Activated CD8-positive, alpha-beta memory T cell treated with anti-CD3 and anti-CD28 coated beads, Interleukin-2, amount 10 ng/mL, durations not matched to agents 7 days and 5 days (primary cell): ENCODE measurements around the gene OTC. TPM values are rescaled to one million over a fixed set of nuclear protein-coding genes. Genes with fewer than 3 reads are reported as not detected.

Source experiments
- ATAC-seq: fragments of 150-1000 bp; cut with Tn5 transposase; one replicate; pipeline ENCODE4 v1.10.0; 2021; ENCODE audit warnings: moderate library complexity
- CTCF ChIA-PET: fragments of 350-600 bp; sonication (Branson Sonifier 250); formaldehyde crosslinking; loops from one replicate; lab custom pipeline; 2021; ENCODE audit warnings: antibody characterized with exemption; lab: Charles Lee
- DNase-seq: peaks from one replicate; pipeline ENCODE4 v3.0.0-alpha.2; 2020
- H3K27ac Mint-ChIP-seq: one replicate; pipeline ENCODE4 v1.8.0; 2021; ENCODE audit warnings: mild to moderate bottlenecking, mixed read lengths
- H3K27me3 Mint-ChIP-seq: one replicate; pipeline ENCODE4 v1.8.0; 2021; ENCODE audit warnings: mixed read lengths
- H3K36me3 Mint-ChIP-seq: one replicate; pipeline ENCODE4 v1.8.0; 2021; ENCODE audit warnings: mild to moderate bottlenecking, mixed read lengths
- H3K4me1 Mint-ChIP-seq: one replicate; pipeline ENCODE4 v1.8.0; 2021; ENCODE audit warnings: mixed read lengths
- H3K4me3 Mint-ChIP-seq: one replicate; pipeline ENCODE4 v1.8.0; 2021; ENCODE audit warnings: mild to moderate bottlenecking, moderate library complexity, mixed read lengths
- H3K9me3 Mint-ChIP-seq: one replicate; pipeline ENCODE4 v1.8.0; 2022; ENCODE audit warnings: low read depth, mixed read lengths
- total RNA-seq, 2 experiments: library from RNA; stranded (reverse); gene quantifications; one replicate each; pipeline ENCODE4 v1.2.3, GENCODE V29; 2021

The OTC gene
- total RNA-seq, 2 experiments from 2014 or later, result not detected

GRCh38 chrX:38374431-38374830 is 22.0 kb downstream of the OTC start:
- ATAC-seq (no peak), DNase-seq (no peak)
- H3K4me3 Mint-ChIP-seq, result no peak overlapping the region
- no peaks in the 10 kb centered on the region for H3K4me1 Mint-ChIP-seq
- no peak overlapping the region for H3K27ac Mint-ChIP-seq
- H3K9me3 Mint-ChIP-seq, result no peaks in the 10 kb centered on the region
- peaks cover 10% of the 10 kb centered on the region for H3K27me3 Mint-ChIP-seq
- CTCF ChIA-PET, result no interaction called here
- no peaks in the 10 kb centered on the region for H3K36me3 Mint-ChIP-seq

- ATAC-seq (no peak), DNase-seq (no peak)
- H3K9me3 Mint-ChIP-seq, result no peaks in the 10 kb centered on the region
- H3K27me3 Mint-ChIP-seq, result peaks cover 10% of the 10 kb centered on the region
- H3K36me3 Mint-ChIP-seq, result no peaks in the 10 kb centered on the region
- no peak overlapping the region for H3K4me3 Mint-ChIP-seq
- no peak overlapping the region for H3K27ac Mint-ChIP-seq
- CTCF ChIA-PET, result no interaction called here
- H3K4me1 Mint-ChIP-seq, result no peaks in the 10 kb centered on the region
Measured at GRCh38 chrX:38375891-38376290, 23.5 kb downstream of the OTC start.

GRCh38 chrX:38376747-38377146 is 24.3 kb downstream of the OTC start:
- H3K4me3 Mint-ChIP-seq, result no peak overlapping the region
- no peaks in the 10 kb centered on the region for H3K4me1 Mint-ChIP-seq
- CTCF ChIA-PET, result no interaction called here
- H3K27ac Mint-ChIP-seq, result no peak overlapping the region
- no peaks in the 10 kb centered on the region for H3K36me3 Mint-ChIP-seq
- DNase-seq (no peak), ATAC-seq (no peak)
- H3K9me3 Mint-ChIP-seq, result no peaks in the 10 kb centered on the region
- peaks cover 5% of the 10 kb centered on the region for H3K27me3 Mint-ChIP-seq

DNA sequence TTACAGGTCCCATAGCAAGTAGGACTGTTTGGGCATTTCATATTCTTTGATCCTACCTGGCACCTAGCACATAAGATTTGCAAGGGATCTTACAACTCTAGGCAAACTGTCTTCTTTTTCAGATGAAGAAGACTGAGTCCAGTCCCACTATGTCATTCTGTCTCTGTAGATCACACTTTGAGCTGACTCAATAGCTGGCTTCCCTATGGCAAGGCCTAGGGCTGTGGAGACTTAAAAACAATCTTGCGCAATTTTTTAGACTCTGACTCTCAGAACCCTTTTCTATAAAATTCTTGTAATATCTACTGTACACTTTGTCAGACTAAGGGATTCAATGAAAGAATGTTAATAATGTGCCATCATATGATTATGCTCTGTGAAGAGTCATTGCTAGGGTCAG is 26.7 kb downstream of the OTC start:
- Mint-ChIP-seq H3K4me3 (no peak overlapping the region), H3K27ac (no peak overlapping the region), H3K27me3 (peaks cover 3% of the 10 kb centered on the region), H3K4me1 (no peaks in the 10 kb centered on the region), H3K36me3 (no peaks in the 10 kb centered on the region), H3K9me3 (no peaks in the 10 kb centered on the region)
- ATAC-seq (no peak), DNase-seq (no peak)
- CTCF ChIA-PET, result no interaction called here

DNA sequence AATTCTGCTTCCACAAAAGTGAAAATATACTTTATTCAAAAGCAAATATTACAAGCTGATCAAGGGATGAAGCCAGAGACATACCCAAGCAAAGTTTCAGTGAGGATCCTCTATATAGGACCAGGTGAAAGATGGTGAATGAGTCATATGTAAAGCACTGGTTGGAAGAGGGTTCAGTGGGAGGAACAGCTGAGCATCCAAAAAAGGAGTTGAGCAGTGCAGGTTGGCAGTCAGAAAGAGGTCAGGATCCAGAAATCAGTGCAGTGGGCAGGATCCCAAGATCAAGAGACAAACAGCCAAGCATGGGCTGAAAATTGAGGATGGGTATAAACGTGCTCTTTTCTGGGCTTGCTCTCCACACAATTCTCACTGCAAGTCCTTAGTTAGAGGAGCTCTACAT is 30.3 kb downstream of the OTC start:
- ATAC-seq (no peak), DNase-seq (no peak)
- CTCF ChIA-PET, result no interaction called here
- H3K36me3 Mint-ChIP-seq, result no peaks in the 10 kb centered on the region
- H3K27ac Mint-ChIP-seq, result no peak overlapping the region
- no peaks in the 10 kb centered on the region for H3K4me1 Mint-ChIP-seq
- H3K27me3 Mint-ChIP-seq, result no peaks in the 10 kb centered on the region
- H3K9me3 Mint-ChIP-seq, result no peaks in the 10 kb centered on the region
- no peak overlapping the region for H3K4me3 Mint-ChIP-seq

DNA sequence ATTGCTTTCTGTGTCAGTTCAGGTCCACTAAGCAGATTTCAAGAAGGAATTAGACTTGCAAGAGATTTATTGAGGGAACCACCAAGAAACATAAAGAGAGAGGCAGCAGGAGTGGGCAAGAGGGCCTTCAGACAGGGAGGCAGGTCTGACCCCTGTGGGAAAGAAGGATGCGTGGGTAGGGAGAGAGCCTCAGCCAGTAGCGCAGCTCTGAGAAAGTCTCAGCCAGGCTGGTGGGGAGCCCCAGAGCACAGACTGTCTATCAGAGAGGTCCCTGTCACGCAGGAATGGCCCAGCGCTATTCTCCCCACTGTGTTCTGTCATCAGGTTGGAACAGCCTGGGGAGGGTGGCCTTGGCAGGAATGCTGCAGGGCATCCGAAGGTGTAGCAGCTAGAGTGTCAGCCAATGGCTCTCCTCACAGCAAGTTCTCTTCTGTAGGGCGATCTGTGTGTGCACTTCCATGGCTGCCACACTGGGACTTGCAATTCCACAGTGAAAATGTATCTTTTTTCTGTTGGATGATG is 48.0 kb downstream of the OTC start:
- Mint-ChIP-seq H3K4me1 (no peaks in the 10 kb centered on the region), H3K9me3 (no peaks in the 10 kb centered on the region), H3K27me3 (no peaks in the 10 kb centered on the region), H3K27ac (no peak overlapping the region), H3K4me3 (no peak overlapping the region), H3K36me3 (no peaks in the 10 kb centered on the region)
- DNase-seq (no peak), ATAC-seq (no peak)
- CTCF ChIA-PET, result no interaction called here

- Mint-ChIP-seq H3K27ac (no peak overlapping the region), H3K9me3 (no peaks in the 10 kb centered on the region), H3K4me3 (no peak overlapping the region), H3K4me1 (no peaks in the 10 kb centered on the region), H3K36me3 (no peaks in the 10 kb centered on the region), H3K27me3 (peaks cover 4% of the 10 kb centered on the region)
- DNase-seq (no peak), ATAC-seq (no peak)
- CTCF ChIA-PET, result no interaction called here
Measured at GRCh38 chrX:38402118-38402517, 49.7 kb downstream of the OTC start.

- Mint-ChIP-seq H3K36me3 (no peaks in the 10 kb centered on the region), H3K27ac (no peak overlapping the region), H3K9me3 (no peaks in the 10 kb centered on the region), H3K27me3 (peaks cover 9% of the 10 kb centered on the region), H3K4me3 (no peak overlapping the region), H3K4me1 (no peaks in the 10 kb centered on the region)
- no peak for ATAC-seq
- CTCF ChIA-PET, result no interaction called here
- DNase-seq, result no peak
Measured at GRCh38 chrX:38403834-38404233, 51.4 kb downstream of the OTC start.

GRCh38 chrX:38407126-38407525 is 54.7 kb downstream of the OTC start:
- CTCF ChIA-PET, result no interaction called here
- no peak for DNase-seq
- no peaks in the 10 kb centered on the region for H3K4me1 Mint-ChIP-seq
- no peak overlapping the region for H3K4me3 Mint-ChIP-seq
- H3K9me3 Mint-ChIP-seq, result no peaks in the 10 kb centered on the region
- no peak for ATAC-seq
- no peak overlapping the region for H3K27ac Mint-ChIP-seq
- peaks cover 9% of the 10 kb centered on the region for H3K27me3 Mint-ChIP-seq
- no peaks in the 10 kb centered on the region for H3K36me3 Mint-ChIP-seq

DNA sequence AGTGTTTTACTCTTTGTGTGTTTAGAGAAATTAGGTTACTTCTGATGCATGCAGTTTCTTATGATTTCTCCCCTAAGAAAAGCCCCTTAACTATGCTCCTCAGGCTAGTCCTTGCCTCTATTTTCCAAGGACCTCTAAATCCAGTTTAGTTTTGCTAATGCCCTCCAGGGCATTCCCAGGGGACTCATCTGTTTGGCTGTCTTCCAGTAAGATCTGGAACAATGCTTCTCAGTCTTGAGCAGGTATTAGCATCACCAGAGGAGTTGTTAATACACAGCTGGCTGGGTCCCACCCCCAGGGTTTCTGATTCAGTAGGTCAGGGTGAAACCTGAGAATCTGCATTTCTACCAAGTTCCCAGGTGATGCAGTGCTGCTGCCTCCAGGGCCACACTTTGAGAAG is 56.9 kb downstream of the OTC start:
- Mint-ChIP-seq H3K36me3 (no peaks in the 10 kb centered on the region), H3K27ac (no peak overlapping the region), H3K9me3 (no peaks in the 10 kb centered on the region), H3K27me3 (peaks cover 9% of the 10 kb centered on the region), H3K4me1 (no peaks in the 10 kb centered on the region), H3K4me3 (no peak overlapping the region)
- CTCF ChIA-PET, result no interaction called here
- ATAC-seq, result no peak
- no peak for DNase-seq

DNA sequence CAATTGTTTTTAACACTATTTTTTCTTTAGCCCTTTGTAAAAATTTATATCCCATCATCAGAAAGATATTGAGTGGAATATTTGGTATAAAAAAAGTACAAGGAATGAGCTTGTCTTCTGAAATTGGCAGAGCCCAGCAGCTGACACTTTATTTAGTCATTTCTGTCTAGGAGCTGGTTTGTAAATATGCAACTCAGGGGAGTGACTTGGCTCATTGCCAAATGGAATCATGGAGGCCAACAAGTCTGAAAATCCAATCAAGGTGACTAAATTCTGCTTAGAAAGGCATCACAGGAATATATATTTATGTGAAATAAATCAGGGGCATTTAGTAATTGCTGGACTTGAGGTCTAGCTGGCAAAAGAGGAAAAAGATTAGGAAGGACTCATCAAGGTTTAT is 74.4 kb downstream of the OTC start:
- H3K4me1 Mint-ChIP-seq, result no peaks in the 10 kb centered on the region
- DNase-seq (no peak), ATAC-seq (no peak)
- H3K36me3 Mint-ChIP-seq, result no peaks in the 10 kb centered on the region
- CTCF ChIA-PET, result no interaction called here
- peaks cover 2% of the 10 kb centered on the region for H3K27me3 Mint-ChIP-seq
- H3K27ac Mint-ChIP-seq, result no peak overlapping the region
- H3K4me3 Mint-ChIP-seq, result no peak overlapping the region
- no peaks in the 10 kb centered on the region for H3K9me3 Mint-ChIP-seq

DNA sequence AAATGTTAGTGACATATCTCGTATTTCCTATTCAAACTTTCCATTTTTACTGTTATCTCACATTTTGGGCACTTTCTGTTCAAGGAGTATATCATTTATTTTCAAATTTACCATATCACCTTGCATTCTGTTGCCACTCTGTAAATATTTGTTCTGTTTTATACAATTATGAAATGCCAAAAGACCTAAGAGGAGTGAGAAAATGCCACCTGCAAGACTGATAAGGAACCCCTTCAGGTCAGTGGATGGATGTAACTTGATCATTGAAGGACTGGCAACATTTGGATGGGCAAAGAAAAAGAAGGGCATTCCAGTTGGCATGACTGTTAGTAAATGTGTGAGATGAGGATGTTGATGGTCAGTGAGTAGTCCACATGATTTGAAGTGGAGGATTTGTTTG is 79.1 kb downstream of the OTC start:
- DNase-seq (no peak), ATAC-seq (no peak)
- CTCF ChIA-PET, result no interaction called here
- no peaks in the 10 kb centered on the region for H3K36me3 Mint-ChIP-seq
- H3K4me1 Mint-ChIP-seq, result no peaks in the 10 kb centered on the region
- H3K4me3 Mint-ChIP-seq, result no peak overlapping the region
- H3K27me3 Mint-ChIP-seq, result peaks cover 4% of the 10 kb centered on the region
- no peaks in the 10 kb centered on the region for H3K9me3 Mint-ChIP-seq
- no peak overlapping the region for H3K27ac Mint-ChIP-seq

- no peak overlapping the region for H3K27ac Mint-ChIP-seq
- no peak for DNase-seq
- H3K9me3 Mint-ChIP-seq, result no peaks in the 10 kb centered on the region
- no peaks in the 10 kb centered on the region for H3K36me3 Mint-ChIP-seq
- no peak for ATAC-seq
- no peak overlapping the region for H3K4me3 Mint-ChIP-seq
- no peaks in the 10 kb centered on the region for H3K4me1 Mint-ChIP-seq
- H3K27me3 Mint-ChIP-seq, result peaks cover 4% of the 10 kb centered on the region
- CTCF ChIA-PET, result no interaction called here
Measured at GRCh38 chrX:38435130-38435529, 82.7 kb downstream of the OTC start.

- Mint-ChIP-seq H3K9me3 (no peaks in the 10 kb centered on the region), H3K4me1 (no peaks in the 10 kb centered on the region), H3K27ac (no peak overlapping the region), H3K27me3 (no peaks in the 10 kb centered on the region), H3K36me3 (no peaks in the 10 kb centered on the region), H3K4me3 (no peak overlapping the region)
- no peak for ATAC-seq
- DNase-seq, result no peak
- CTCF ChIA-PET, result no interaction called here
Measured at GRCh38 chrX:38437093-38437492, 84.7 kb downstream of the OTC start.

DNA sequence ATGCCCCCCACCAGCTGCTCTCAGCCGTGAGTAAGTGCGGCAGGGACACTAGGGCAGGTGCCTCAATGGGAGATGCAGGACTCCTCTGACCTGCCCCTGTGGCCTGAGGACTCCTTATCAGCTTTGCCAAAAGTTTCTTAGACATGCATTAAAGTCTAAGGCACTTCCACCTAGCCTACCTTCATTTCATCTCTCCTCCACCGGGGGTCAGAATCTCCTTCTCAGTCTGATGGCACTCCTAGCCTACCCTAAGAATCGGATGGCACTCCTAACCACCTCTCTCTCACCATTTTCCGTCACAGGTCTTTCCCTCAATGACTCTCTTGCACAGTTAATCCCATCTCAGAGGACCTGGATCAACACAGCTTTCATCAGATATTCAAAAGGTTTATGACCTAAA is 85.9 kb downstream of the OTC start:
- H3K27me3 Mint-ChIP-seq, result no peaks in the 10 kb centered on the region
- ATAC-seq (no peak), DNase-seq (no peak)
- H3K4me1 Mint-ChIP-seq, result no peaks in the 10 kb centered on the region
- no peaks in the 10 kb centered on the region for H3K9me3 Mint-ChIP-seq
- no peaks in the 10 kb centered on the region for H3K36me3 Mint-ChIP-seq
- CTCF ChIA-PET, result no interaction called here
- no peak overlapping the region for H3K4me3 Mint-ChIP-seq
- no peak overlapping the region for H3K27ac Mint-ChIP-seq
